Cardiac septum (tissue), 1 donor: ENCODE measurements around the gene HOXB13. TPM values are rescaled to one million over a fixed set of nuclear protein-coding genes. Genes with fewer than 3 reads are reported as not detected.

ENCODE experiments used
- DNase-seq: peaks from one replicate; pipeline ENCODE4 v3.0.0-alpha.2; 2020; ENCODE audit warnings: low spot score
- intact Hi-C: fragments of 100-400 bp; cut with DNase I; formaldehyde crosslinking; loops from one replicate; pipeline ENCODE4 v1.14.0; 2022
- total RNA-seq: library from RNA; stranded (reverse); fragmentation: NEBNext Ultra II Directional; extraction: Animal tissue kit (Norgen Biotek cat#: 25700); gene quantifications from one replicate; pipeline ENCODE4 v1.2.1, GENCODE V29; 2021
- donor health status: DM: no; HTN: no; CAD: no.

HOXB13 gene
- total RNA-seq, 1 donor from 2014 or later: 0.05 TPM

GRCh38 chr17:48729335-48730239 is 1.0 kb upstream of the HOXB13 start:
- DNase-seq: no peak
- intact Hi-C loops: loop anchor here (5.0 kb wide), 1 partner anchor 58 kb away; no protein-coding TSS in a partner anchor

- no peak for DNase-seq
- intact Hi-C loops: loop anchor here (5.0 kb wide), 1 partner anchor 60 kb away; no protein-coding TSS in a partner anchor
These were observed 955 bp downstream of the HOXB13 start for GRCh38 chr17:48727415-48728175.

- intact Hi-C loops: loop anchor here (5.0 kb wide), 1 partner anchor 60 kb away; no protein-coding TSS in a partner anchor
- DNase-seq: no peak
These were observed 1.6 kb downstream of the HOXB13 start for GRCh38 chr17:48726916-48727286.

GRCh38 chr17:48726114-48726915 is 2.2 kb downstream of the HOXB13 start:
- no peak for DNase-seq
- intact Hi-C loops: loop anchor here (5.0 kb wide), 1 partner anchor 61 kb away; no protein-coding TSS in a partner anchor

- intact Hi-C loops: loop anchor here (5.0 kb wide), 1 partner anchor 62 kb away; no protein-coding TSS in a partner anchor
- DNase-seq: no peak
These were observed 3.1 kb downstream of the HOXB13 start for GRCh38 chr17:48725288-48726064.

GRCh38 chr17:48725004-48725287 is 3.6 kb downstream of the HOXB13 start:
- intact Hi-C loops: loop anchor here (5.0 kb wide), 1 partner anchor 62 kb away; no protein-coding TSS in a partner anchor

GRCh38 chr17:48724251-48725003 is 4.1 kb downstream of the HOXB13 start:
- peak; percentile 83 for DNase-seq
- intact Hi-C loops: loop anchor here (5.0 kb wide), 3 partner anchors 63 to 273 kb away; partner anchors contain the start of gene IGF2BP1

More at GRCh38 chr17:48725004-48725287, 3.6 kb downstream of the HOXB13 start:
- DNase-seq: no peak

- intact Hi-C loops: loop anchor here (5.0 kb wide), 2 partner anchors 159 to 274 kb away; partner anchors contain the start of gene IGF2BP1
- DNase-seq: no peak
These were observed 4.9 kb downstream of the HOXB13 start for GRCh38 chr17:48723423-48724250.

- no peak for DNase-seq
- intact Hi-C loops: loop anchor here (5.0 kb wide), 2 partner anchors 159 to 274 kb away; partner anchors contain the start of gene IGF2BP1
These were observed 5.6 kb downstream of the HOXB13 start, which contains the start of gene PRAC2 for GRCh38 chr17:48722915-48723422. Gene PRAC2, plus strand, starts transcription at chr17:48723185. Its CDS starts 1,226 bp downstream, at chr17:48724411.

GRCh38 chr17:48722201-48722907 is 6.2 kb downstream of the HOXB13 start, which contains the start of gene PRAC1:
Gene PRAC1, minus strand, starts transcription at chr17:48722518. Its CDS starts 126 bp downstream, at chr17:48722392.
- intact Hi-C loops: loop anchor here (5.0 kb wide), 2 partner anchors 160 to 275 kb away; partner anchors contain the start of gene IGF2BP1
- DNase-seq: no peak

GRCh38 chr17:48721009-48721402 is 7.5 kb downstream of the HOXB13 start:
- DNase-seq: no peak
- intact Hi-C loops: loop anchor here (5.0 kb wide), 2 partner anchors 161 to 276 kb away; partner anchors contain the start of gene IGF2BP1

GRCh38 chr17:48720266-48721008 is 8.1 kb downstream of the HOXB13 start:
- intact Hi-C loops: loop anchor here (5.0 kb wide), 2 partner anchors 162 to 277 kb away; partner anchors contain the start of gene IGF2BP1
- no peak for DNase-seq

GRCh38 chr17:48719642-48720265 is 8.8 kb downstream of the HOXB13 start:
- DNase-seq: no peak
- intact Hi-C loops: loop anchor here (2.0 to 5.0 kb wide), 3 partner anchors 31 to 278 kb away; partner anchors contain the start of gene IGF2BP1
